K562 (cell line): ENCODE data around the gene FERMT3. TPM values are rescaled to one million over a fixed set of nuclear protein-coding genes. Genes with fewer than 3 reads are reported as not detected.
A peak's percentile ranks its signal among the peaks of the same experiment; 100 is the strongest.

Experiments used
- ARID1B ChIP-seq: fragments of 450-650 bp; IDR thresholded peaks from 2 replicates; pipeline ENCODE4 v1.6.1; 2016; ENCODE audit warnings: antibody characterized with exemption, mild to moderate bottlenecking, inconsistent platforms
- ATF1 ChIP-seq, 2 experiments: fragments of 450-650 bp in 1 of 2; IDR thresholded peaks; 2 replicates each; pipeline ENCODE4 v1.6.1; 2016; ENCODE audit warnings: missing compliant biosample characterization in 1 of 2, missing genetic modification characterization in 1 of 2
- BHLHE40 ChIP-seq: IDR thresholded peaks from 2 replicates; pipeline ENCODE4 v1.6.1; 2011; ENCODE audit warnings: low read length, improper control_type of control experiment
- CEBPB ChIP-seq: fragments of 450-650 bp; IDR thresholded peaks from 2 replicates; pipeline ENCODE4 v1.6.1; 2016; ENCODE audit warnings: missing genetic modification characterization, missing compliant biosample characterization
- ESRRB ChIP-seq: fragments of 250-450 bp; sonication (Bioruptor Pico); IDR thresholded peaks from 2 replicates; pipeline ENCODE4 v1.5.0; 2020; ENCODE audit warnings: mild to moderate bottlenecking, moderate library complexity, borderline replicate concordance
- FOXO4 ChIP-seq: fragments of 450-650 bp; formaldehyde crosslinking; IDR thresholded peaks from 2 replicates; pipeline ENCODE4 v1.4.0; 2020; ENCODE audit warnings: mild to moderate bottlenecking, moderate library complexity
- FOXP1 ChIP-seq: sonication (generic); formaldehyde crosslinking; IDR thresholded peaks from 2 replicates; pipeline ENCODE4 v1.8.0; 2022; ENCODE audit warnings: mild to moderate bottlenecking, missing genetic modification reagents
- HINFP ChIP-seq: fragments of 450-650 bp; conservative IDR thresholded peaks from 2 replicates; pipeline ENCODE4 v1.6.1; 2016; ENCODE audit warnings: missing genetic modification characterization, low read depth, mild to moderate bottlenecking, control low read depth, missing compliant biosample characterization
- HNRNPH1 ChIP-seq: fragments of 200-400 bp; formaldehyde crosslinking; optimal IDR thresholded peaks from 2 replicates; pipeline ENCODE3; 2017; ENCODE audit warnings: low read depth, mild to moderate bottlenecking, low read length, moderate library complexity
- ILF3 ChIP-seq: fragments of 450-650 bp; IDR thresholded peaks from 2 replicates; pipeline ENCODE4 v1.6.1; 2018; ENCODE audit warnings: antibody characterized with exemption, mild to moderate bottlenecking, moderate library complexity, borderline replicate concordance
- JUND ChIP-seq, 2 experiments: IDR thresholded peaks; 2 replicates in 1 of 2; 3 replicates in 1 of 2; pipeline ENCODE4 v1.6.1; 2011; ENCODE audit warnings: borderline replicate concordance in 2 of 2, low read depth in 2 of 2, low read length in 2 of 2, improper control_type of control experiment in 1 of 2, missing biosample characterization in 1 of 2, missing genetic modification characterization in 1 of 2, missing genetic modification reagents in 1 of 2
- KHSRP ChIP-seq: fragments of 450-650 bp; IDR thresholded peaks from 2 replicates; pipeline ENCODE4 v1.6.1; 2017
- NFYB ChIP-seq: IDR thresholded peaks from 2 replicates; pipeline ENCODE4 v1.6.1; 2011; ENCODE audit warnings: mild to moderate bottlenecking, moderate library complexity; ENCODE audit not compliant: insufficient read length; ENCODE audit errors: extremely low read depth
- PTBP1 ChIP-seq: fragments of 200-400 bp; formaldehyde crosslinking; IDR thresholded peaks from 2 replicates; pipeline ENCODE4 v1.6.1; 2017; ENCODE audit warnings: low read depth, low read length
- RCOR1 ChIP-seq, 2 experiments: IDR thresholded peaks; 2 replicates each; pipeline ENCODE4 v1.6.1; 2012; ENCODE audit warnings: low read depth in 2 of 2, low read length in 2 of 2, borderline replicate concordance in 1 of 2, improper control_type of control experiment in 1 of 2
- TCF7 ChIP-seq: sonication (generic); IDR thresholded peaks from 2 replicates; pipeline ENCODE4 v1.6.1; 2016; ENCODE audit warnings: antibody characterized with exemption, borderline replicate concordance
- ZBTB33 ChIP-seq: sonication (generic); formaldehyde crosslinking; IDR thresholded peaks from 2 replicates; pipeline ENCODE4 v1.8.1; 2023; ENCODE audit warnings: mild to moderate bottlenecking, missing genetic modification reagents
- ZFP30 ChIP-seq: fragments of 250-450 bp; sonication (Bioruptor Pico); IDR thresholded peaks from 2 replicates; pipeline ENCODE4 v1.8.0; 2022; ENCODE audit warnings: moderate library complexity, mild to moderate bottlenecking, inconsistent platforms, borderline replicate concordance
- ZNF143 ChIP-seq: sonication (generic); formaldehyde crosslinking; IDR thresholded peaks from 2 replicates; pipeline ENCODE4 v1.9.0; 2022; ENCODE audit warnings: mild to moderate bottlenecking, missing genetic modification reagents
- ZNF253 ChIP-seq: fragments of 250-450 bp; sonication (Bioruptor Pico); conservative IDR thresholded peaks from 2 replicates; pipeline ENCODE4 v1.6.1; 2021; ENCODE audit warnings: mild to moderate bottlenecking
- ZNF655 ChIP-seq: fragments of 250-450 bp; sonication (Bioruptor Pico); IDR thresholded peaks from 2 replicates; pipeline ENCODE4 v1.5.0; 2021
- polyA plus RNA-seq, 8 experiments: library from polyadenylated mRNA; depleted of rRNA in 4 of 8; stranded (reverse) in 5 of 8; unstranded in 3 of 8; fragments of >200 nt; fragmentation: Nextera tagmentation in 2 of 8; fragmentation: Illumina TruSeq in 1 of 8; extraction: Ambion mirVana in 2 of 8; extraction: Trizol in 1 of 8; gene quantifications; 2 replicates each; pipeline versions ENCODE4 v1.2.1 to v1.2.3, GENCODE V29; 2011 to 2014; ENCODE audit warnings: inconsistent platforms in 1 of 8, missing spikeins in 1 of 8
- total RNA-seq, 7 experiments: library from RNA; depleted of rRNA in 6 of 7; stranded (reverse); fragments of >200 nt in 6 of 7; fragmentation: Illumina TruSeq in 2 of 7; extraction: Trizol in 2 of 7; gene quantifications; 2 replicates each; pipeline versions ENCODE4 v1.2.1 to v1.2.3, GENCODE V29; 2011 to 2021; ENCODE audit warnings: low replicate concordance in 1 of 7

The FERMT3 gene
- total and polyA plus RNA-seq, 9 of the 15 experiments (the other 6 are each of a cell fraction or from before 2014, with no cell fraction given): 3.2 to 275 (median 79.7) TPM

- TF ChIP-seq ZBTB33 (CRISPR knock-in tag) (no peak), ARID1B (peak; percentile 88), HINFP (tag) (no peak), ZNF253 (CRISPR knock-in tag) (no peak), ZNF143 (CRISPR knock-in tag) (no peak; the same call in 1 of the 2 replicates), ATF1 (CRISPR knock-in tag; IDR thresholded peaks at IDR 0.05) (no peak), ATF1 (tag; IDR thresholded peaks at IDR 0.05) (peak; percentile 83), KHSRP (no peak), NFYB (no peak), BHLHE40 (0 out of 2 replicates have a peak, but pooled peaks have one; percentile 2), FOXO4 (CRISPR knock-in tag) (peak; percentile 32; the same call in 1 of the 2 replicates), CEBPB (tag) (no peak), HNRNPH1 (no peak), FOXP1 (CRISPR knock-in tag) (no peak), TCF7 (peak; percentile 34; the same call in 1 of the 2 replicates), ESRRB (CRISPR knock-in tag) (no peak), ZNF655 (no peak), JUND (IDR thresholded peaks at IDR 0.05; ENCODE audit: borderline replicate concordance, low read depth, low read length) (peak; percentile 83), JUND (tag; IDR thresholded peaks at IDR 0.05; ENCODE audit: borderline replicate concordance, low read depth, low read length) (peak; percentile 74; the same call in 1 of the 3 replicates), RCOR1 (IDR thresholded peaks at IDR 0.05; ENCODE audit: borderline replicate concordance in 1 of 2, low read depth in 2 of 2, low read length in 2 of 2) (no peak), ZFP30 (CRISPR knock-in tag) (no peak), ILF3 (no peak), PTBP1 (0 out of 2 replicates have a peak, but pooled peaks have one; percentile 14)
Observed at GRCh38 chr11:64207256-64208085, 950 bp downstream of the FERMT3 start (continued).
